Fibroblast of lung (primary cell): ENCODE measurements around the gene KIF17. TPM values are rescaled to one million over a fixed set of nuclear protein-coding genes. Genes with fewer than 3 reads are reported as not detected.

Experiments used
- DNase-seq, 2 donors: peaks; one replicate each; pipeline versions ENCODE4 v3.0.0 to v3.0.0-alpha.2; 2010; ENCODE audit warnings: low read depth in 2 of 2
- H2AFZ ChIP-seq: 2 replicates; pipeline ENCODE4 v1.5.1; 2012; ENCODE audit warnings: low read length, control low read depth, inconsistent platforms
- H3K27ac ChIP-seq: 2 replicates; pipeline ENCODE4 v1.5.1; 2011; ENCODE audit warnings: low read length, control low read depth; ENCODE audit not compliant: insufficient read depth
- H3K27me3 ChIP-seq: 2 replicates; pipeline ENCODE4 v1.5.1; 2011; ENCODE audit warnings: mild to moderate bottlenecking, low read length; ENCODE audit not compliant: control insufficient read depth, insufficient read depth
- H3K36me3 ChIP-seq: 2 replicates; pipeline ENCODE4 v1.5.1; 2011; ENCODE audit warnings: low read length; ENCODE audit not compliant: control insufficient read depth, insufficient read depth
- H3K4me1 ChIP-seq: 2 replicates; pipeline ENCODE4 v1.5.1; 2011; ENCODE audit warnings: low read length; ENCODE audit not compliant: control insufficient read depth, insufficient read depth; ENCODE audit errors: extremely low read depth
- H3K4me2 ChIP-seq: 2 replicates; pipeline ENCODE4 v1.5.1; 2011; ENCODE audit warnings: low read length, control low read depth; ENCODE audit not compliant: insufficient read depth; ENCODE audit errors: extremely low read depth
- H3K4me3 ChIP-seq, 4 experiments: fragments of 200-600 bp in 1 of 4; sonication (generic) in 1 of 4; replicated peaks in 1 of 4; 2 replicates each; pipeline ENCODE4 v1.5.1; 2011 to 2016; ENCODE audit warnings: low read length in 4 of 4, low read depth in 3 of 4, mild to moderate bottlenecking in 3 of 4, control low read depth in 2 of 4, inconsistent platforms in 1 of 4, mixed read lengths in 1 of 4; ENCODE audit not compliant: insufficient read depth in 1 of 4; ENCODE audit errors: control extremely low read depth in 1 of 4
- H3K79me2 ChIP-seq: 2 replicates; pipeline ENCODE4 v1.5.1; 2012; ENCODE audit warnings: mild to moderate bottlenecking, low read length, inconsistent platforms; ENCODE audit not compliant: control insufficient read depth, insufficient read depth
- H3K9ac ChIP-seq: 2 replicates; pipeline ENCODE4 v1.5.1; 2011; ENCODE audit warnings: mild to moderate bottlenecking, low read length, control low read depth; ENCODE audit not compliant: insufficient read depth
- H3K9me3 ChIP-seq: 2 replicates; pipeline ENCODE4 v1.5.1; 2012; ENCODE audit warnings: low read depth, low read length; ENCODE audit not compliant: control insufficient read depth, insufficient read depth
- H4K20me1 ChIP-seq: 2 replicates; pipeline ENCODE4 v1.5.1; 2011; ENCODE audit warnings: low read length; ENCODE audit not compliant: control insufficient read depth, insufficient read depth; ENCODE audit errors: extremely low read depth
- EZH2 ChIP-seq: IDR thresholded peaks from 2 replicates; pipeline ENCODE4 v1.5.1; 2012; ENCODE audit warnings: low read length, control low read depth, mild to moderate bottlenecking; ENCODE audit errors: missing control alignments
- polyA plus RNA-seq, 2 donors: library from polyadenylated mRNA; depleted of rRNA in 1 of 2; stranded (reverse) in 1 of 2; unstranded in 1 of 2; fragments of >200 nt; gene quantifications; 2 replicates each; pipeline ENCODE4 v1.2.1, GENCODE V29; 2011 to 2012; ENCODE audit warnings: missing spikeins in 1 of 2
- total RNA-seq: library from RNA; depleted of rRNA; stranded (reverse); fragments of >200 nt; gene quantifications from 2 replicates; pipeline ENCODE4 v1.2.1, GENCODE V29; 2014
- TF ChIP-seq, protein P1 (sequence below), 2 donors: IDR thresholded peaks in 1 of 2; conservative IDR thresholded peaks in 1 of 2; 1 replicate in 1 of 2; 2 replicates in 1 of 2; pipeline ENCODE4 v1.5.1; 2011 to 2012; ENCODE audit warnings: low read length in 2 of 2, control low read depth in 1 of 2, inconsistent platforms in 1 of 2, low read depth in 1 of 2, mild to moderate bottlenecking in 1 of 2

The KIF17 gene
- total and polyA plus RNA-seq, 2 donors (not counting 1 experiment from before 2014, with no cell fraction given) = 1.8 to 3.0 TPM

- Histone ChIP-seq H4K20me1 (no peaks in the 10 kb centered on the region), H3K4me3 (peak within 1 kb of the TSS; percentile 48 to 92 (median 77)), H3K27ac (peak within 1 kb of the TSS; percentile 77), H3K36me3 (peaks cover 15% of the 10 kb centered on the region), H3K4me1 (no peaks in the 10 kb centered on the region), H3K9ac (peak within 1 kb of the TSS; percentile 80), H3K79me2 (peaks cover 31% of the 10 kb centered on the region), H3K9me3 (no peaks in the 10 kb centered on the region), H3K27me3 (no peaks in the 10 kb centered on the region), H3K4me2 (peak within 1 kb of the TSS; percentile 95), H2AFZ (peak within 1 kb of the TSS; percentile 78)
- DNase-seq = peak; percentile 97 to 98
- TF ChIP-seq EZH2 = no peak
- TF ChIP-seq, protein P1, sequence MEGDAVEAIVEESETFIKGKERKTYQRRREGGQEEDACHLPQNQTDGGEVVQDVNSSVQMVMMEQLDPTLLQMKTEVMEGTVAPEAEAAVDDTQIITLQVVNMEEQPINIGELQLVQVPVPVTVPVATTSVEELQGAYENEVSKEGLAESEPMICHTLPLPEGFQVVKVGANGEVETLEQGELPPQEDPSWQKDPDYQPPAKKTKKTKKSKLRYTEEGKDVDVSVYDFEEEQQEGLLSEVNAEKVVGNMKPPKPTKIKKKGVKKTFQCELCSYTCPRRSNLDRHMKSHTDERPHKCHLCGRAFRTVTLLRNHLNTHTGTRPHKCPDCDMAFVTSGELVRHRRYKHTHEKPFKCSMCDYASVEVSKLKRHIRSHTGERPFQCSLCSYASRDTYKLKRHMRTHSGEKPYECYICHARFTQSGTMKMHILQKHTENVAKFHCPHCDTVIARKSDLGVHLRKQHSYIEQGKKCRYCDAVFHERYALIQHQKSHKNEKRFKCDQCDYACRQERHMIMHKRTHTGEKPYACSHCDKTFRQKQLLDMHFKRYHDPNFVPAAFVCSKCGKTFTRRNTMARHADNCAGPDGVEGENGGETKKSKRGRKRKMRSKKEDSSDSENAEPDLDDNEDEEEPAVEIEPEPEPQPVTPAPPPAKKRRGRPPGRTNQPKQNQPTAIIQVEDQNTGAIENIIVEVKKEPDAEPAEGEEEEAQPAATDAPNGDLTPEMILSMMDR (conservative IDR thresholded peaks at IDR 0.05 in 1 of 2, IDR thresholded peaks at IDR 0.05 in 1 of 2; ENCODE audit: low read depth in 1 of 2, low read length in 2 of 2) = peak; percentile 28 to 58
Measured at GRCh38 chr1:20661207-20662109, 56.3 kb downstream of the KIF17 start, which contains the start of gene DDOST. TSS of gene DDOST (minus strand) at chr1:20661369. CDS start at chr1:20661350, 19 bp downstream.

DNA sequence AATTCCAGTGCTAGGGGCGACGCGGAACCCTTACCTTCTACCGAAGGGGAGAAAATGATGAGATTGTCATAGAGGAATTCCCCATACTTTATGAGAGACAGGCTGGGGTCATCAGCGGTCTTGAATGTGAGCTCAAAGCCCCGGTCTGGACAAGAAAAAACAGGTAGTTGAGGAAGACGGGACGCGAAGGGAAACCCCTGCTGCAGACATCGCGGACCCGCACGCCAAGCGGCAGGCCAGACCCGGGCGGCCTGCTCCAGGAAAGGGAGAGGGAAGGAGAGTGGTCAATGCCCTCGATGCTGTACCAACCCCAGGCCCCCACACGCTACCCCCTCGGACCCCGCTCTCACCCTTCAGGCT lies 57.0 kb downstream of the KIF17 start:
- Histone ChIP-seq H3K9me3 (no peaks in the 10 kb centered on the region), H3K79me2 (peaks cover 31% of the 10 kb centered on the region), H3K4me2 (peak overlapping the region; percentile 90), H3K36me3 (peaks cover 15% of the 10 kb centered on the region), H2AFZ (peak overlapping the region; percentile 64), H3K27me3 (no peaks in the 10 kb centered on the region), H3K4me3 (peak overlapping the region; percentile 48 to 92 (median 77)), H3K4me1 (no peaks in the 10 kb centered on the region), H3K27ac (peak overlapping the region; percentile 57), H3K9ac (peak overlapping the region; percentile 75), H4K20me1 (no peaks in the 10 kb centered on the region)
- TF ChIP-seq EZH2 = no peak
- TF ChIP-seq, protein P1 (conservative IDR thresholded peaks at IDR 0.05 in 1 of 2, IDR thresholded peaks at IDR 0.05 in 1 of 2; ENCODE audit: low read depth in 1 of 2, low read length in 2 of 2) = no peak
- peak in 1 of 2 donors; percentile 1 for DNase-seq

DNA sequence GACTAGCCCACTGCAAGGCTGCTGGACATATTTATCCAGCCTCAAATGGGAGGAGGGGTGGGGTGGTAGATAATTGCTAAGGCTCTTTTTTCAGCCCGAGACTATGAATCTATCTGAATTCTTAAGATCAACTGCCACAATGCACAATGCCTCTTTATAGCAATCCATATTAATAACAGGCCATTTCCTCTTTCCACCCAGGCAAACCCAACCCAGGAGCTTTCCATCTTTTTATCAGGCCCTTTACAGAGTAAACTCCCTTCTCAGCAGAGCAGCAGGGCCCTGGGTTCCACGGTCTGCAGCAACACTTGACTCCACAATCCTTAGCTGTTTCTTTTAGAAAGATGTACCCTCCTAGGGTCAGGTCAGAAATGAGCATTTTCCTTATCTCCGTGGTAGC lies 57.4 kb downstream of the KIF17 start:
- Histone ChIP-seq H3K27me3 (no peaks in the 10 kb centered on the region), H3K4me1 (no peaks in the 10 kb centered on the region), H3K9ac (peak overlapping the region; percentile 75), H3K9me3 (no peaks in the 10 kb centered on the region), H3K27ac (peak overlapping the region; percentile 57), H3K79me2 (peaks cover 31% of the 10 kb centered on the region), H4K20me1 (no peaks in the 10 kb centered on the region), H3K4me3 (peak overlapping the region; percentile 48 to 92 (median 77)), H3K36me3 (peaks cover 15% of the 10 kb centered on the region), H2AFZ (no peak overlapping the region), H3K4me2 (peak overlapping the region; percentile 90)
- no peak for DNase-seq
- no peak for TF ChIP-seq EZH2
- TF ChIP-seq, protein P1 (conservative IDR thresholded peaks at IDR 0.05 in 1 of 2, IDR thresholded peaks at IDR 0.05 in 1 of 2; ENCODE audit: low read depth in 1 of 2, low read length in 2 of 2) = no peak
